Body of pancreas (tissue), 4 donors: Measurements from ENCODE around the gene GPS2.

Experiments used
- POLR2A ChIP-seq, 3 donors: fragments of 450-650 bp; IDR thresholded peaks; one replicate each; pipeline ENCODE4 v1.6.1; 2016; ENCODE audit warnings: antibody characterized with exemption in 3 of 3, mild to moderate bottlenecking in 2 of 3
- TF ChIP-seq, protein P1 (sequence below), 7 experiments: fragments of 450-650 bp in 4 of 7; fragments of 200-600 bp in 3 of 7; sonication (generic) in 3 of 7; IDR thresholded peaks; one replicate each; pipeline ENCODE4 v1.5.1; 2016 to 2019; ENCODE audit warnings: antibody characterized with exemption in 7 of 7

DNA sequence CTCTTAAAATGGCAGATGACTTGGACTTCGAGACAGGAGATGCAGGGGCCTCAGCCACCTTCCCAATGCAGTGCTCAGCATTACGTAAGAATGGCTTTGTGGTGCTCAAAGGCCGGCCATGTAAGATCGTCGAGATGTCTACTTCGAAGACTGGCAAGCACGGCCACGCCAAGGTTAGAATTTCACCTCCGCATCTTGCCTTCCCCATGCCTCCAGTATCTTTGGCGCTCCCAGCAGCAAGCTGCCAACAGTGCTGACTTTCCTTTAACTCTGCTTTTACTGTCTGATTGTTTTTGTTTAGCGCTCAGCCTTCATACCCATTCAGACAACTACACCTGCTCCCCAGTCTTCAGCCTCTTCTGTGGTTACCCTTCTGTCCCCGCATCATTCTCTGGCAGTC is 5.5 kb downstream of the GPS2 start:
- TF ChIP-seq, protein P1, sequence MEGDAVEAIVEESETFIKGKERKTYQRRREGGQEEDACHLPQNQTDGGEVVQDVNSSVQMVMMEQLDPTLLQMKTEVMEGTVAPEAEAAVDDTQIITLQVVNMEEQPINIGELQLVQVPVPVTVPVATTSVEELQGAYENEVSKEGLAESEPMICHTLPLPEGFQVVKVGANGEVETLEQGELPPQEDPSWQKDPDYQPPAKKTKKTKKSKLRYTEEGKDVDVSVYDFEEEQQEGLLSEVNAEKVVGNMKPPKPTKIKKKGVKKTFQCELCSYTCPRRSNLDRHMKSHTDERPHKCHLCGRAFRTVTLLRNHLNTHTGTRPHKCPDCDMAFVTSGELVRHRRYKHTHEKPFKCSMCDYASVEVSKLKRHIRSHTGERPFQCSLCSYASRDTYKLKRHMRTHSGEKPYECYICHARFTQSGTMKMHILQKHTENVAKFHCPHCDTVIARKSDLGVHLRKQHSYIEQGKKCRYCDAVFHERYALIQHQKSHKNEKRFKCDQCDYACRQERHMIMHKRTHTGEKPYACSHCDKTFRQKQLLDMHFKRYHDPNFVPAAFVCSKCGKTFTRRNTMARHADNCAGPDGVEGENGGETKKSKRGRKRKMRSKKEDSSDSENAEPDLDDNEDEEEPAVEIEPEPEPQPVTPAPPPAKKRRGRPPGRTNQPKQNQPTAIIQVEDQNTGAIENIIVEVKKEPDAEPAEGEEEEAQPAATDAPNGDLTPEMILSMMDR (IDR thresholded peaks at IDR 0.05) = no peak
- TF ChIP-seq POLR2A (IDR thresholded peaks at IDR 0.05) = peak in 1 of 3 donors; percentile 9
